Neural crest cell (in vitro differentiated cells): ENCODE results near the gene ROPN1L. TPM values are rescaled to one million over a fixed set of nuclear protein-coding genes. Genes with fewer than 3 reads are reported as not detected.

Experiments
- DNase-seq: peaks from one replicate; pipeline ENCODE4 v3.0.0; 2021; ENCODE audit warnings: low read depth, mixed read lengths, low spot score
- H3K27ac Mint-ChIP-seq: one replicate; pipeline ENCODE4 v1.8.0; 2021; ENCODE audit warnings: mild to moderate bottlenecking, mixed read lengths; ENCODE audit not compliant: unreplicated experiment
- H3K27me3 Mint-ChIP-seq: 2 replicates; pipeline ENCODE4 v1.8.0; 2021; ENCODE audit warnings: low read depth, mild to moderate bottlenecking, mixed read lengths
- H3K36me3 Mint-ChIP-seq: 2 replicates; pipeline ENCODE4 v1.8.0; 2021; ENCODE audit warnings: low read depth, mild to moderate bottlenecking, mixed read lengths
- H3K4me1 Mint-ChIP-seq: 2 replicates; pipeline ENCODE4 v1.8.0; 2021; ENCODE audit warnings: mixed read lengths
- H3K4me3 Mint-ChIP-seq: one replicate; pipeline ENCODE4 v1.8.0; 2021; ENCODE audit warnings: mild to moderate bottlenecking, mixed read lengths
- H3K9me3 Mint-ChIP-seq: 2 replicates; pipeline ENCODE4 v1.8.0; 2021; ENCODE audit warnings: mixed read lengths
- total RNA-seq: library from RNA; stranded (reverse); gene quantifications from 2 replicates; pipeline ENCODE4 v1.2.1, GENCODE V29; 2021
- TF ChIP-seq, protein P1 (sequence below): fragments of 200-600 bp; sonication (generic); conservative IDR thresholded peaks from 2 replicates; pipeline ENCODE4 v1.5.0; 2021; ENCODE audit warnings: antibody characterized with exemption, mild to moderate bottlenecking

Gene ROPN1L
- total RNA-seq, 1 donor from 2014 or later = 0.68 TPM

DNA sequence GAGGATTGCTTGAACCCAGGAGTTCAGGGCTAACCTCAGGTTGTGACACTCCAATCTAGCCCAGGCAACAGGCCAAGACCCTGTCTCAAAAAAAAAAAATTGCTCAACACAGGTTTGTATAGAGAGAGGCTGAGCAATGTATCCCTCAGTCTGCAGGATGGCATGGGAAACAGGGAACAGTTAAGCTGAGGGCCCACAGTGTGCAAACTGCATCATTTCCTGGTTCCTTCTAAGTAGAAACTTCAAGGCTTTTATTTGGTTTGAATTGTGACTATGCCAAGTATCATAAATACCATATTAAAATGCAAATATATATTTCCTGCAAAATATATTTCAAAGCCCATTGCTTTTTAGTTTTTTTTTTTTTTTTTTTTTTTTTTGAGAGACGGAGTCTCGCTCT, 13.7 kb upstream of the ROPN1L start:
- no peak overlapping the region for H3K4me3 Mint-ChIP-seq
- TF ChIP-seq, protein P1, sequence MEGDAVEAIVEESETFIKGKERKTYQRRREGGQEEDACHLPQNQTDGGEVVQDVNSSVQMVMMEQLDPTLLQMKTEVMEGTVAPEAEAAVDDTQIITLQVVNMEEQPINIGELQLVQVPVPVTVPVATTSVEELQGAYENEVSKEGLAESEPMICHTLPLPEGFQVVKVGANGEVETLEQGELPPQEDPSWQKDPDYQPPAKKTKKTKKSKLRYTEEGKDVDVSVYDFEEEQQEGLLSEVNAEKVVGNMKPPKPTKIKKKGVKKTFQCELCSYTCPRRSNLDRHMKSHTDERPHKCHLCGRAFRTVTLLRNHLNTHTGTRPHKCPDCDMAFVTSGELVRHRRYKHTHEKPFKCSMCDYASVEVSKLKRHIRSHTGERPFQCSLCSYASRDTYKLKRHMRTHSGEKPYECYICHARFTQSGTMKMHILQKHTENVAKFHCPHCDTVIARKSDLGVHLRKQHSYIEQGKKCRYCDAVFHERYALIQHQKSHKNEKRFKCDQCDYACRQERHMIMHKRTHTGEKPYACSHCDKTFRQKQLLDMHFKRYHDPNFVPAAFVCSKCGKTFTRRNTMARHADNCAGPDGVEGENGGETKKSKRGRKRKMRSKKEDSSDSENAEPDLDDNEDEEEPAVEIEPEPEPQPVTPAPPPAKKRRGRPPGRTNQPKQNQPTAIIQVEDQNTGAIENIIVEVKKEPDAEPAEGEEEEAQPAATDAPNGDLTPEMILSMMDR = no peak
- H3K9me3 Mint-ChIP-seq = no peaks in the 10 kb centered on the region
- H3K27ac Mint-ChIP-seq = no peak overlapping the region
- H3K27me3 Mint-ChIP-seq = no peaks in the 10 kb centered on the region
- H3K36me3 Mint-ChIP-seq = peaks cover 22% of the 10 kb centered on the region
- H3K4me1 Mint-ChIP-seq = no peaks in the 10 kb centered on the region
- DNase-seq = no peak

GRCh38 chr5:10431415-10431814, 10.3 kb upstream of the ROPN1L start:
- TF ChIP-seq, protein P1 = no peak
- Mint-ChIP-seq H3K9me3 (no peaks in the 10 kb centered on the region), H3K4me3 (no peak overlapping the region), H3K36me3 (peaks cover 19% of the 10 kb centered on the region), H3K27ac (no peak overlapping the region), H3K4me1 (no peaks in the 10 kb centered on the region), H3K27me3 (no peaks in the 10 kb centered on the region)
- no peak for DNase-seq

DNA sequence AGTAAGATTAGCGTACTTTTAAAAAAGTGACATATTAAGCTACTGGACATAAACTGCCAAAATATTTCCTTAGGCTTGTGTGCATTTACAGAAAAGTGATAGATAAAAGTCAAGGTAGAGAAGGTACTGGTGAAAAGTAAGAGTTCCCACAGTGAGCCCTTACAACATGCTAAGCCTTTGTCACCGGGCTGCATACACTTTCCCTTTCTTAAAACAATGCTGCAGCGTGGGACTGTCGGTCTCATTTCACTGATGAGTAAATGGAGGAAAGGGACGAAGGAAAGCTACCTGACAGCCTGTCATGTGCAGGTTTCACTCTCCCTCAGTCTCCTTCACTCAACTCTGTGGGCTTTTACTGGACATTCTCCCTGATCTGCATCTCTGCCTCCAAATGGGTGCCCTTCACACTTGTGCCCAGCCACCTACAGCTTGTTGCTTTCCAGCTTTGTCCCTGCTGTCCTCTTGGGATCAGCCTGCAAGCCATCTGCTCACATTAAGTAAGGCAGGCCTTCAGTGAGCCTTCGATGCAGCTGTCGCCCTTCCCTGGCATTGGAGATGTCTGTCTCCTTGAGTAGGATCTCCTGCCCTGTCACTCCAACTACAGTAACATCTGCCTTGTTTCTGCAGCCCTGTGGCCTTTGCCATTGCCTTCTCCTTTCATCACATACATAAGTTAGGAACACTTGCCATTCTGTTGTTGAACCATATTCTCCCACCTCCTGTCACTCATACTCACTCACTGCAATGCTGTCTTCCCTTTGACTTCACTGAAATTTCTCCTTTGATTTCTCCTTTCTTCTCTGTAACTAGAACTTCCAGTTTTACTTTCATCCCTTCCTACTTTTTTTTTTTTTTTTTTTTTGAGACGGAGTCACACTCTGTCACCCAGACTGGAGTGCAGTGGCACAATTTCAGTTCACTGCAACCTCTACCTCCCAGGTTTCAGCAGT, 9.3 kb upstream of the ROPN1L start:
- Mint-ChIP-seq H3K9me3 (no peaks in the 10 kb centered on the region), H3K4me1 (no peaks in the 10 kb centered on the region), H3K27me3 (no peaks in the 10 kb centered on the region), H3K27ac (no peak overlapping the region), H3K4me3 (no peak overlapping the region), H3K36me3 (peaks cover 14% of the 10 kb centered on the region)
- no peak for DNase-seq
- TF ChIP-seq, protein P1 = no peak

DNA sequence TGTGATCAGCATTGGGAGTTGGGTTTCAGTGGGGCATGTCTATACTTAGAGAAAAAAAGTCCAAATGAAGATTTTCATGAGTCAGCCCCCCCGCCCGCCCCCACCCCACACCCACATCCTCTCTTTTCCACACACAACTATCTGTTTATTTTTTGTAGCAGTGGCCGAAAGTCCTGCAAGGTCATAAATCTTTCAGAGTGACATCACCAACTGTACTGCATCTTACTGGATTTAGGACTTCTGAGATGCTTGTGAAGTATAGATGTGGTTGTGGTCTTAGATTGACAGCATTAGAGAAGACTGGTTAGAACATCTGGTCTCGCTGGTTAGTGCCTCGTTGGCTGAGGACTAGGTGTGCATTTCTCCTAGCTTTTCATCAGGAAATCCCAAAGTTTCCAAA, 7.3 kb upstream of the ROPN1L start:
- H3K9me3 Mint-ChIP-seq = no peaks in the 10 kb centered on the region
- H3K4me1 Mint-ChIP-seq = no peaks in the 10 kb centered on the region
- H3K27ac Mint-ChIP-seq = no peak overlapping the region
- H3K27me3 Mint-ChIP-seq = no peaks in the 10 kb centered on the region
- H3K4me3 Mint-ChIP-seq = no peak overlapping the region
- no peak for DNase-seq
- TF ChIP-seq, protein P1 = no peak
- H3K36me3 Mint-ChIP-seq = peaks cover 12% of the 10 kb centered on the region

GRCh38 chr5:10438301-10438700, 3.4 kb upstream of the ROPN1L start:
- TF ChIP-seq, protein P1 = no peak
- peaks cover 16% of the 10 kb centered on the region for H3K4me1 Mint-ChIP-seq
- H3K27ac Mint-ChIP-seq = no peak overlapping the region
- no peak overlapping the region for H3K4me3 Mint-ChIP-seq
- no peak for DNase-seq
- H3K36me3 Mint-ChIP-seq = peaks cover 3% of the 10 kb centered on the region
- no peaks in the 10 kb centered on the region for H3K9me3 Mint-ChIP-seq
- peaks cover 9% of the 10 kb centered on the region for H3K27me3 Mint-ChIP-seq
